Fibroblast of lung (primary cell): ENCODE results near the gene CPS1.

Experiments
- EZH2 ChIP-seq: IDR thresholded peaks from 2 replicates; pipeline ENCODE4 v1.5.1; 2012; ENCODE audit warnings: low read length, control low read depth, mild to moderate bottlenecking; ENCODE audit errors: missing control alignments
- TF ChIP-seq, protein P1 (sequence below), 2 donors: IDR thresholded peaks in 1 of 2; conservative IDR thresholded peaks in 1 of 2; 1 replicate in 1 of 2; 2 replicates in 1 of 2; pipeline ENCODE4 v1.5.1; 2011 to 2012; ENCODE audit warnings: low read length in 2 of 2, control low read depth in 1 of 2, inconsistent platforms in 1 of 2, low read depth in 1 of 2, mild to moderate bottlenecking in 1 of 2

DNA sequence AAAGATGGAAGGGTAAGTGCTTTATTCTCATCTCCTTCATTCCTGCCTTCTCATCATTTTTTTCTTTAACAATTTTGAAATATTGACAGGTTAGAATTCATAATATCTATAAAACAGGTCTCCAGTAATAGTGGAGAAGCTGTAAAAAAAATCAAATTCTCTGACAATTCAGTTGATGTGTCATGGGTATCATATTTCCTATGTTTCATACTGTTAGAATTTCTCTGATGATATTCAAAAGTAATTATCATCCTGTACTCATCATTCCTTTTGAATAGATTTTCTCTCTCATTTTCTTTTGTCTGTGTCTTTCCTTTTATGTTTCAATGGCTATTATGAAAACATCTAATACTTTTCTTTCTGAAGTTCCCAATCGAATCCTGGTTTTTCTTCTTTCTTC lies 97.7 kb downstream of the CPS1 start:
- TF ChIP-seq, protein P1, sequence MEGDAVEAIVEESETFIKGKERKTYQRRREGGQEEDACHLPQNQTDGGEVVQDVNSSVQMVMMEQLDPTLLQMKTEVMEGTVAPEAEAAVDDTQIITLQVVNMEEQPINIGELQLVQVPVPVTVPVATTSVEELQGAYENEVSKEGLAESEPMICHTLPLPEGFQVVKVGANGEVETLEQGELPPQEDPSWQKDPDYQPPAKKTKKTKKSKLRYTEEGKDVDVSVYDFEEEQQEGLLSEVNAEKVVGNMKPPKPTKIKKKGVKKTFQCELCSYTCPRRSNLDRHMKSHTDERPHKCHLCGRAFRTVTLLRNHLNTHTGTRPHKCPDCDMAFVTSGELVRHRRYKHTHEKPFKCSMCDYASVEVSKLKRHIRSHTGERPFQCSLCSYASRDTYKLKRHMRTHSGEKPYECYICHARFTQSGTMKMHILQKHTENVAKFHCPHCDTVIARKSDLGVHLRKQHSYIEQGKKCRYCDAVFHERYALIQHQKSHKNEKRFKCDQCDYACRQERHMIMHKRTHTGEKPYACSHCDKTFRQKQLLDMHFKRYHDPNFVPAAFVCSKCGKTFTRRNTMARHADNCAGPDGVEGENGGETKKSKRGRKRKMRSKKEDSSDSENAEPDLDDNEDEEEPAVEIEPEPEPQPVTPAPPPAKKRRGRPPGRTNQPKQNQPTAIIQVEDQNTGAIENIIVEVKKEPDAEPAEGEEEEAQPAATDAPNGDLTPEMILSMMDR (conservative IDR thresholded peaks at IDR 0.05 in 1 of 2, IDR thresholded peaks at IDR 0.05 in 1 of 2; ENCODE audit: low read depth in 1 of 2, low read length in 2 of 2) = no peak
- TF ChIP-seq EZH2 = no peak
